ENCODE measurements around the gene GMCL1.

Gene GMCL1

GRCh38 chr2:69917852-69918251, 88.4 kb downstream of the GMCL1 start:
- Histone ChIP-seq H3K9ac (ENCODE audit: low read depth, low read length) (no peak overlapping the region), H3K9me3 (ENCODE audit: insufficient read depth, low read length, severe bottlenecking) (no peaks in the 10 kb centered on the region), H3K36me3 (ENCODE audit: insufficient read depth, low read length) (peaks cover 38% of the 10 kb centered on the region), H3K4me2 (ENCODE audit: insufficient read depth, low read length) (peak overlapping the region; percentile 16; the same call in 1 of the 2 replicates), H3K27ac (ENCODE audit: low read length) (no peak overlapping the region), H3K27me3 (ENCODE audit: insufficient read depth, low read length, poor library complexity) (no peaks in the 10 kb centered on the region), H4K20me1 (ENCODE audit: insufficient read depth, low read length) (no peaks in the 10 kb centered on the region), H2AFZ (ENCODE audit: low read depth, low read length) (no peak overlapping the region), H3K79me2 (ENCODE audit: insufficient read depth, low read length) (peaks cover 32% of the 10 kb centered on the region), H3K4me3 (ENCODE audit: low read depth in 1 of 2, low read length in 2 of 2) (no peak overlapping the region), H3K4me1 (ENCODE audit: insufficient read depth, low read length) (peaks cover 34% of the 10 kb centered on the region)
- DNase-seq (no peak), ATAC-seq (ENCODE audit: insufficient read depth, low read depth) (no peak)
- TF ChIP-seq EZH2 (IDR thresholded peaks at IDR 0.05; ENCODE audit: borderline replicate concordance, low read depth, low read length, severe bottlenecking) (no peak), CTCF (IDR thresholded peaks at IDR 0.05; ENCODE audit: borderline replicate concordance, extremely low read depth, low read length, poor library complexity, severe bottlenecking) (no peak)

GRCh38 chr2:69918401-69918800, 88.9 kb downstream of the GMCL1 start:
- no peak overlapping the region for H3K4me2 ChIP-seq (ENCODE audit: insufficient read depth, low read length)
- H3K79me2 ChIP-seq (ENCODE audit: insufficient read depth, low read length) = peaks cover 32% of the 10 kb centered on the region

GRCh38 chr2:69923116-69923515, 93.7 kb downstream of the GMCL1 start:
- no peak overlapping the region for H3K4me3 ChIP-seq (ENCODE audit: low read depth in 1 of 2, low read length in 2 of 2)
- H3K4me2 ChIP-seq (ENCODE audit: insufficient read depth, low read length) = no peak overlapping the region
- no peaks in the 10 kb centered on the region for H4K20me1 ChIP-seq (ENCODE audit: insufficient read depth, low read length)
- no peaks in the 10 kb centered on the region for H3K9me3 ChIP-seq (ENCODE audit: insufficient read depth, low read length, severe bottlenecking)
- no peaks in the 10 kb centered on the region for H3K27me3 ChIP-seq (ENCODE audit: insufficient read depth, low read length, poor library complexity)
- no peak for ATAC-seq (ENCODE audit: insufficient read depth, low read depth)
- peaks cover under 1% of the 10 kb centered on the region; the same call in 1 of the 2 replicates for H3K4me1 ChIP-seq (ENCODE audit: insufficient read depth, low read length)
- no peak for TF ChIP-seq CTCF (IDR thresholded peaks at IDR 0.05; ENCODE audit: borderline replicate concordance, extremely low read depth, low read length, poor library complexity, severe bottlenecking)
- TF ChIP-seq EZH2 (IDR thresholded peaks at IDR 0.05; ENCODE audit: borderline replicate concordance, low read depth, low read length, severe bottlenecking) = no peak
- no peak for DNase-seq
- H3K79me2 ChIP-seq (ENCODE audit: insufficient read depth, low read length) = peaks cover 5% of the 10 kb centered on the region; the same call in 1 of the 2 replicates
- H3K36me3 ChIP-seq (ENCODE audit: insufficient read depth, low read length) = peaks cover 48% of the 10 kb centered on the region
- no peak overlapping the region for H2AFZ ChIP-seq (ENCODE audit: low read depth, low read length)
- no peak overlapping the region for H3K9ac ChIP-seq (ENCODE audit: low read depth, low read length)
- H3K27ac ChIP-seq (ENCODE audit: low read length) = no peak overlapping the region

More at GRCh38 chr2:69918401-69918800, 88.9 kb downstream of the GMCL1 start:
- ATAC-seq (ENCODE audit: insufficient read depth, low read depth) = no peak
- Histone ChIP-seq H3K36me3 (ENCODE audit: insufficient read depth, low read length) (peaks cover 44% of the 10 kb centered on the region), H4K20me1 (ENCODE audit: insufficient read depth, low read length) (no peaks in the 10 kb centered on the region), H3K4me1 (ENCODE audit: insufficient read depth, low read length) (peaks cover 31% of the 10 kb centered on the region), H3K4me3 (ENCODE audit: low read depth in 1 of 2, low read length in 2 of 2) (no peak overlapping the region), H3K27me3 (ENCODE audit: insufficient read depth, low read length, poor library complexity) (no peaks in the 10 kb centered on the region), H3K9ac (ENCODE audit: low read depth, low read length) (no peak overlapping the region), H3K9me3 (ENCODE audit: insufficient read depth, low read length, severe bottlenecking) (no peaks in the 10 kb centered on the region), H3K27ac (ENCODE audit: low read length) (no peak overlapping the region), H2AFZ (ENCODE audit: low read depth, low read length) (no peak overlapping the region)
- TF ChIP-seq CTCF (IDR thresholded peaks at IDR 0.05; ENCODE audit: borderline replicate concordance, extremely low read depth, low read length, poor library complexity, severe bottlenecking) (no peak), EZH2 (IDR thresholded peaks at IDR 0.05; ENCODE audit: borderline replicate concordance, low read depth, low read length, severe bottlenecking) (no peak)
- DNase-seq = no peak

Data from DND-41 (cell line).